Stimulated activated CD4-positive, alpha-beta T cell treated with anti-CD3 and anti-CD28 coated beads, Interleukin-4, amount 100 ng/mL, for 48 hours (primary cell): ENCODE measurements around the gene CLVS2.

ENCODE experiments used
- DNase-seq, 2 donors: peaks; one replicate each; pipeline ENCODE4 v3.0.0-alpha.2; 2020; ENCODE audit warnings: low read depth in 2 of 2

Gene CLVS2

GRCh38 chr6:122995921-122996793 is at the start of gene CLVS2:
Gene CLVS2, plus strand, starts transcription at chr6:122996235. Its CDS starts 1,543 bp downstream, at chr6:122997778.
- DNase-seq = no peak

- DNase-seq = no peak
Measured at GRCh38 chr6:122947355-122947754, 48.7 kb upstream of the CLVS2 start.

- no peak for DNase-seq
Measured at GRCh38 chr6:122953766-122954165, 42.3 kb upstream of the CLVS2 start.

- DNase-seq = no peak
Measured at GRCh38 chr6:122956376-122956775, 39.7 kb upstream of the CLVS2 start.

- DNase-seq = no peak
Measured at GRCh38 chr6:122962000-122962624, 33.9 kb upstream of the CLVS2 start.

GRCh38 chr6:122969999-122970533 is 26.0 kb upstream of the CLVS2 start:
- no peak for DNase-seq

- no peak for DNase-seq
Measured at GRCh38 chr6:122977180-122977579, 18.9 kb upstream of the CLVS2 start.

- DNase-seq = no peak
Measured at GRCh38 chr6:122984393-122984792, 11.6 kb upstream of the CLVS2 start.

- DNase-seq = no peak
Measured at GRCh38 chr6:122994256-122994655, 1.8 kb upstream of the CLVS2 start.

- DNase-seq = no peak
Measured at GRCh38 chr6:122996794-122997505, 915 bp downstream of the CLVS2 start.

- DNase-seq = no peak
Measured at GRCh38 chr6:122997541-122998150, 1.6 kb downstream of the CLVS2 start.

GRCh38 chr6:122998403-122998975 is 2.5 kb downstream of the CLVS2 start:
- DNase-seq = no peak

- DNase-seq = no peak
Measured at GRCh38 chr6:123000244-123000770, 4.3 kb downstream of the CLVS2 start.

GRCh38 chr6:123001540-123001939 is 5.5 kb downstream of the CLVS2 start:
- DNase-seq = no peak

- DNase-seq = no peak
Measured at GRCh38 chr6:123007885-123008284, 11.8 kb downstream of the CLVS2 start.

- no peak for DNase-seq
Measured at GRCh38 chr6:123009059-123009458, 13.0 kb downstream of the CLVS2 start.

- no peak for DNase-seq
Measured at GRCh38 chr6:123014835-123015234, 18.8 kb downstream of the CLVS2 start.

- DNase-seq = no peak
Measured at GRCh38 chr6:123016431-123017103, 20.5 kb downstream of the CLVS2 start.

GRCh38 chr6:123017104-123017682 is 21.2 kb downstream of the CLVS2 start:
- DNase-seq = no peak

GRCh38 chr6:123022975-123023374 is 26.9 kb downstream of the CLVS2 start:
- no peak for DNase-seq
